ENCODE results near the gene CCL4L2.
"Not testable (repeated sequence)": the region's sequence is repeated elsewhere in the genome, so short reads cannot be mapped to it uniquely, and the experiment has no call there.

CCL4L2 gene

DNA sequence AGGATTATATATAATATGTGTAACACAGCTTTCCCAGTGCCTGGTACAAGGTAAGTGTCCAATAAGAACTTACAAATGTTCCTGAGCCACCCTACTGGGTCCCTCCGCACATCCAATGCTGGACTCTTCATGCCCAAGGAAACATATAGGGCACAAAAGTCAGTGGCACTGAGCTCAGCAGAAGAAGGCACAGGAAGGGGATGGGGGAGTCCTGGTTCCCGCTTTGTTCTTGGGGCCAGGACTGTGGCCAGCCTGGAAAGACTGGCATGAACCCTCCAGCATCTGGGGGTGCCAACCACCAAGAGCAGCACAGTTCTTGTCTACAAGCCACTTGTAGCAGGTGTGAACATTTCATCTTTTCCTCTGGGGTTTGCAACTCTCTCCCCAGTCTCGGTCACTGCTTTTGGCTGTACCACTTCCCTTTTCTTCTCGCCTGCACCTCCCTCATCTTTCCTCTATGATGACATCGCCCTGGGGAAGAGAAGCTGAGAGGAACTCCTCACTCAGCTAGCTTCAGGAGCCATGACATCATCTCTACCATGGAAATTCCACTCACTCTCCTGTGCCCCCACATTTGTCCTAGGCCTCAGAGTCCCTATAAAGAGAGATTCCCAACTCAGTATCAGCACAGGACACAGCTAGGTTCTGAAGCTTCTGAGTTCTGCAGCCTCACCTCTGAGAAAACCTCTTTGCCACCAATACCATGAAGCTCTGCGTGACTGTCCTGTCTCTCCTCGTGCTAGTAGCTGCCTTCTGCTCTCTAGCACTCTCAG is at the start of gene CCL4L2:
Gene CCL4L2 (plus strand): TSS at position 625 of the 773 bp plus-strand sequence.
- DNase-seq: peak in 1 of 2 donors; percentile 67

DNA sequence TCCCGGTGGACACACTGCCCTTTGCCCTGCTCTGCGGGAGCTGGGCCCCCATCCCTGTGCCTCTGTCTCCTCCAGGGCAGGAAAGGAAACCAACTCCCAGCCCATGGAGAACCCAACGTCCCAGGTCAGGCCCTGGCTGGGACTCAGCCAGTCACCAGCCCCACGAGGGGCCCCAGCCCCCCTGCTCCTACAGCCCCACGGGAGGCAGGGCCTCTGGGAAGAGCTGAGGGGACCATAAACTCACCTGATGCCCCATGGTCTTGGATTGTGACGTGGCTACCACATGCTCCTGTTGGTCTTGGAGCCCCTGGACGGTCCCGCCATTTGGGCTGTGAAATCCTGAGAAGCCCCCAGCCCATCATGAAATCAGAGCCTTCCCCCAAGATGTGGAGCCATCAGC is 42.0 kb upstream of the CCL4L2 start:
- not testable (repeated sequence) for DNase-seq

DNA sequence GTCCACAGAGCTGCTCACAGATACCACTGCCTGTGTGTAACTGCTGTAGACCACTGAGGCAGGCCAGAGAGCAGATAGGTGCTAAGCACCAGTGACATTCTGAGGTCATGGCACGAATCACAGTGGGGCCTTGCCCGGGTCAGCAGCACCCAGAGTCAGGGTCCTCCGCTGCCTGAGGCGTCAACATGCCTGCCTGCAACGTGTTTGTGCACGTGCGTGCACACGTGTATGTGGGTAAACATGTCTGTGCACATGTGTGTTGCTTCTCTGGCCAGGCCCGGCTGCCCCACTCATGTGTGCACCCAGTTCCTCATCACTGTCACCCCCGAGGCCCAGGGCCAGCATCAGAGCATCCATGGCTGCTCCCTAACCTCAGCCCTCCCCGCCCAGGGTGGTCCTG is 34.3 kb upstream of the CCL4L2 start, which contains the start of gene TBC1D3B:
Gene TBC1D3B (minus strand): TSS at position 101 of the 400 bp plus-strand sequence. CDS start 1,586 bp downstream, outside the sequence.
- not testable (repeated sequence) for DNase-seq

DNA sequence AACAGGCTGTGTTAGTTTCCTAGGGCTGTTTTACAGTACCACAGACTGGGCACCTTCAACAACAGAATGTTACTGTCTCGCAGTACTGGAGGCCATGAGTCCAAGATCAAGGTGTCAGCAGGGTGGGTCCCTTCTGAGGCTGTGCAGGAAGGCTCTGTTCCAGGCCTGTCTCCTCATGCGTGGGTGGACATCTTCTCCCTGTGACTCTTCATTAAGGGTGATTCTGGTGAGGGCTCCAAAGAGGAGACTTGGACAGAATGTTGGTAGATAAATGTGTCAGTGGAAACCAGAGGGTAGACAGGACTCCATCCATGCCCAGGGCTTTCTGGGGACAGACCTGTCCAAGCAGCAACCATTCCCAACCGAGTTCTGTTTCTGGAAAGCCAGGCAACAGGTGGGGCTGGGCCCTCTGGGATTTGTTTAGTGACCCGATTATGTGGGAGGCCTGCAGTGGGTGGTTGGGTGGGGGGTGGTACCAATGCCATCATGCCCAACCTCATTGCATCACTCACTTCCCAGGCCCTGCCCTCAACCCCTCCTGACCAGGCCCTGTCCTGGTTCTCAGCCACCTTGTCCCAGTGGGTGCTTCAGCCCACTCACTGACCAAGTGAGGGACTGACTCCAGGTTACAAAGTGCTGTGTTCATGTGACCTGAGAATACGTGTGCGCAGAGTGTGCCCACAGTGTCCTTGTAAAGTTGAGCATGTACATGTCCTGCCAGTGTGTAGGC is 29.3 kb upstream of the CCL4L2 start:
- not testable (repeated sequence) for DNase-seq

DNA sequence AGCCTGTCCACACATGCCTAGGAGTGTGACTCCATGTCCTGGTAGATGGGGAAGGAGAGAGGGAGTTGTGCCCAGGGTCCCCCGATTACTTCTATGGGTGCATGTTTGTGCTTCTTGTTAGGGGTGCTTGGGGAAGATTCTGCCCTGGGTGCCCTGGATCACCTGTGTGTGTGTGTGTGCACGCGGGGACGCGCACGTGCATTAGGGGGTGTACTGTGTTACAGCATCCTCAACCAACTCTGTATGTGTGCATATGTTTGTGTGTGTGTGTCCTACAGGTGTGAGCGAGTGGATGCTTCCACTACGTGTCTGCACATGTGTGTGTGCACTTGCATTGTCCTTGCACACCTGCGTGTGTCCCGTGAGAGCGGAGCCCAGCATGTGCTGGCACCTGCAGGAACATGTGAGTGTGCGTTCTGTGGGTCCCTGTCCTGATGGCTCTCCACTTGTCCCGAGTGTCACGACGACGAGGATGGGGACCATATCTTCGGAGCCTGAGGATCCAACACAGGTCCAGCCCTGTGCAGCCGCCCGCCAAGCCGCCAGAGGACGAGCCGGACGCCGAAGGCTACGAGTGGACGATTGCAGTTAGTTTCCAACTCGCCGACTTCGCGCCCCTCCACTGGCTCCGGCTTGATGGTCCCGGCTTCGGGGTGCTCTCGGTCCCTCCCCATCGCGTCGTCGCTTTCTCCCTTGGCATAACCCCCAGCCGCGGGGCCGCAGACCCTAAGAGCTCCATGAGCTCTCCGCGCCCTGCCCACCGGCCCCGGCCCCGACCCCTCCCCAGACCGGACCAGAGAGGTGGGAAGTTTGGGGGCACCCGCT is 28.5 kb upstream of the CCL4L2 start:
- DNase-seq: no peak

DNA sequence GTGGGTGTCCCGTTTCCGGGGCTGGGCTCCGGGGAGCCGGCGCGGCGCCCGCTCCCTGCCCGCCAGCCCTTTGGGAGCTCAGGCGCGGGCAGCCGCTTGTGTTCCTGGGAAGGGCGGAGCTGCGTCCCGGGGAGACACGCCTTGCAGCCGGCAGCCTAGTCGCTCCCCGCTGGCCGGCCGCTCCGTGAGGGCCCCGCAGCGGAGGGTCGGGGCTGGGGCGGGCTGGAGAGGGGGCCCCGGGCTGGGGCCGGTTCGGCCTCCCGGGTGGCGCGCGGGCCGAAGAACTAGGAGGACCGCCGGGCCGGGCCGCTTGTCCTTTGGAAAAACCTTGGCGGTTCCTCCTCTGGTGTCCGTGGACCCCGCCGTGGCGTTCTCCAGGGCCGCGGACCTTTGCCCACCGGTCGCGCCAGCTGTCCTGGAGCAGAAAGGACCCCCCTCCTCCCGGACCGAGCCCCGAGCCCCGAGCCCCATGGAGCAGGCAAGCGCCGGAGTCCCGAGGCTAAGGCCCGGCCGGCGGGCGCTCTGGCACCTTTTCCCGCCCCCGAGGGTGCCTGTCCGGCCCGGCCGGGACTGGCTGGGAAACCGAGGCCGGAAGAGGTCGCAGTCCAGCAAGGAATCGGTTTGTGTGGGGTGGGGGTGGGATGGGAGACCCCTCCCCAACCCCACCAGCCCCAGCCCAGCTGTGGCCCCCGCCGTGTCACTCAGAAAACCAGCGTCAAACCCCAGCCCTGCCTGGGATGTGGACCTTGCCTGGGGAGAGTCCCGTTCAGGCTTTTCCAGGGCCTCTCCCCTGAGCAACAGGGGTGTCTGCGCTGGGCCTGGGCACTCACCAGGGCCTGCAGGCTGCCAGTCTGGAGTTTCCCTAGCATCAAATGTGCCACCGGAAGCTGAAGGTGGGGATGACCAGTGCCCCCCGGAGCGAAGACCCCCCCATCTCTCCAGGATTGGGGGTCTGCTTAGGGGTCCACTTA is 27.6 kb upstream of the CCL4L2 start:
- DNase-seq: no peak

DNA sequence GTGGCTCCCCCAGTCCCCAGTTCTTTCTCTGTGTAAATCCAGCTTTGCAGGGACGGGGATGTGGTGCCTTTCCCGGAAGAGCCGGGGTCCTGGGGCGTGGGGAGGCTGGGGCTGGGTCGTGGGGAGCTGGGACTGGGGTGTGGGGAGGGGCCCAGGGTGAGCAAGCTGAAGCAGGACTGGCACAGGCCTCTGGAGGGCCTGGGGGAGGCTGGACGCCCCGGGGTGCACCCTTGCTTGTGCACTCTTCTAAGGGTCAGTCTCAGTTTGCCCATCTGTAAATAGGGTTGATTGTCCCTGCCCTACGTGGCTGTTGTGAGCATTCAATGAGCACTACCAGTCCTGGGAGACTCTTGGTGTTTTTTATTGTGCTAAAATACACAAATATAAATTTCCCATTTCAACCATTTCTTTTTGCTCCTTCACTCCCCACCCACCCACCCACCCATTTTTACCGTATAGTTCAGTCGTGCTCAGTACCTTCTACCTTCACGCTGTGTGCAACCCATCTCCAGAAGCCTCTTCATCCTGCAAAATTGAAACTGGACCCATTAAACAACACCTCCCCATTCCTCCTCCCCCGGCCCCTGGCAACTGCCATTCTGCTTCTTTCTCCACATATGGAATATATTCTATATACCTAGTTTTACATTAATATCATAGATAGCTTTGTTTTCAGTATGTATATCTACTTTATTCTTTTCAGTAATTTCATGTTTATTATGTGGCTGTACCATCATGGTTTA is 26.7 kb upstream of the CCL4L2 start:
- DNase-seq: no peak

DNA sequence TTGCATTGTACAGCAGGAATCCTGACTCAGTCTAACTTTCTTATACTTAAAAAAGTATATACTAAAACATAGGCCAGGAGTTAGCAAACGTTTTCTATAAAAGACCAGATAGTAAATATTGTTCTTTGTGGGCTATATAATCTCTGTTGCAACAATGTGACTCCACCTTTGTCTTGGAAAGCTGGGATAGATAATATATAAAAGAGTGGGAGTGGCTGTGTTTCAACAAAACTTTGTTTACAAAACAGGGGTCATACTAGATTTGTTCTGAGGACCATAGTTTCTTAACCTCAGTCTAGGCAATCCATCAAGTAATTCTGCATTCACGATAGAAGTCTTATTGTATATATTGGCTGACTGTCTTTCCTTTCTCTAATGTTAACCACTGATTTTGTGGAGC is 25.4 kb upstream of the CCL4L2 start:
- no peak for DNase-seq

DNA sequence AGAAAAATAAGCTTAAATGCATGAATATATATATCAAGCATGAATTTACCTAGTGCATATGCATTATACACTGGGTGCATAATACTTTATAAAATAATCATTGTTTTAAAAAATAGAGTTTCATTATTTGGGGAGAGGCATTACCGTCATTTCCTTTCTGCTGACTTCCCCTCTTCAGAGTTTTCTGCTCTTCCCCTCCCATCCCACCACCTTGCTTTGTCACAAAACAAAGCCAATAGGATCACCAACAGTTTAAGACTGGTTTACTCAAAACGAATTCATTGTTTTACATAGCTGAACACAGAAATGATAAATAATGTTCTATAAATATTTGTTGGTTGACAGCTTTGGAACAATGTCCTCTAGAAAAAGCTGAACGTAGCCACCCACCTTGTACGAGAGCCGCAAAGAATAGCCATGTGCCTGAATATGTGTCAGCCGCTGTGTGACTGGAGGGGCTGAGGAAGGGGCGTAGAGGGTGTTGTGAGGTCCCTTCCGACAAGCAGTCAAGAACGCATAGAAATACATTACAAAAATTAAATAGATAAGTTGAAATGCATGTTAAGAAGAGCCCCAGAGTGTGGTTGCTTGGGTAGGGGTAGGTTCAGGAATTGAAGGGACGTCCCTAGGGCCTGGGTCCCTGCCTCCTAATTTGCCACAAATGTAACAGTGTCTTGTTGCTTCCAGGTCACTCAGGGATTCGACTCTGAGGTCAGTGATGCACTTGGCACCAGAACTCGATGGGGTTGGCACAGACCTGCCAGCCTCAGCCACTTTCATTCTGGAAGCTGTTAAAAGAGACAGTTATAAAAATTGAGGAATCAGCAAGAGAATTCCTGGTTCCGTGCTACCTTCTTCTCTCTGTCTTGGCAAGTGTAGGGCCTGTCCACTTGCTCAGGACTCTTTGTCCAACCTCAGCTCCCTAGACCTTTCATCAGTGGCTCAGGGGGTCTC is 23.8 kb upstream of the CCL4L2 start:
- DNase-seq: not testable (repeated sequence)

DNA sequence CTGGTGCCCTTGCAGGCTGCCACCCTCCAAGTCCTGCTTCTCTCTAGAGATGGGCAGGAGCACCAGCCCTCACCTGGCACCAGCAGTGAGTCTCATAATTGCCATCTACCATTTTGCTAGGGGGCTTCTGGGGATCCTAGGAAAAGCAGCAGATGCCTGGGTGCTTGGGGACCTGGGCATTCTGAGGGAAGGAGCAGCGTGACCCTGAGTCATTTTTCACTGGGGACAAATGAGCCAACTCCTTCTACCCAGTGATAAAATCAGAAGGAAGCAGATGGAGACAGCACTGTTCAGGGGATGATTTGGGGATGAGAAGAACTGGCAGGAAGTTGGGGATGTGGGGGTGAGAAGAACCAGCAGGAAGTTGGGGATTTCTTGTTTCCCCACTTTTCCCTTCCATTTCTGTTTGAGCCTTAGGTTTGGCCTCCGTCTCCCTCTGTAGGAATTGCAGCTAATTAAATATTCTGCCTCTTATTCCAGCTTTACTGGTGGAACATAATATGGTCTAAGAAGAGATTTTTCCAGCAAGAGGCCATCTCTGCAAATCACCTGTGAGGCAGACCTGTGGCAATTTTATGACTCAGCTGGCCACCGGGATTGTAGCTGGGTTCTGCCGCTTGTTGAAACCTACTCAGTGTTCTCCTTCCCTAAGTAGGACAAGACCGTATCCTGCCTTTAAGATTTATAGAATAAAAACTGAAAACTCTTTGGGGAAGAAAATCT is 22.8 kb upstream of the CCL4L2 start:
- DNase-seq: not testable (repeated sequence)

DNA sequence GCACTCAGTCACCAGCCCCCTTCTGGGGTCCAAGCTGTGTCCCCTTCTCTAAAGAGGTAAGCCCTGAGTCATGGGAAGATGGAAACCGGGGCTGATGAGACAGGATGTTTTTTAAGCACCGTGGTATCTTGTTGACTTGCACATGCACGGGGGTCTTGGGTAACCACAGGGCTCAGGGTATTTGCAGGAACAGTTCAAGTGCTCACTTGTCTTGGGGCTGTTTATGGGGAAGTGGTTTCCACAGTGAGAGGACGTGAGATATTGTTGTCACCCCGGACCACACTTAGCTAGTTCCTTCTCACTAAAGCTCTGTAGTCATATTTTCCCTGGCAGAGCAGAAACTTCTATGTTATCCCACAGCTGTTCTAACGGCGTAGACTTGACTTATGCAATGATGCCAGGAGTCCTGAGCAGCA is 22.0 kb upstream of the CCL4L2 start:
- DNase-seq: peak; percentile 40 to 79

DNA sequence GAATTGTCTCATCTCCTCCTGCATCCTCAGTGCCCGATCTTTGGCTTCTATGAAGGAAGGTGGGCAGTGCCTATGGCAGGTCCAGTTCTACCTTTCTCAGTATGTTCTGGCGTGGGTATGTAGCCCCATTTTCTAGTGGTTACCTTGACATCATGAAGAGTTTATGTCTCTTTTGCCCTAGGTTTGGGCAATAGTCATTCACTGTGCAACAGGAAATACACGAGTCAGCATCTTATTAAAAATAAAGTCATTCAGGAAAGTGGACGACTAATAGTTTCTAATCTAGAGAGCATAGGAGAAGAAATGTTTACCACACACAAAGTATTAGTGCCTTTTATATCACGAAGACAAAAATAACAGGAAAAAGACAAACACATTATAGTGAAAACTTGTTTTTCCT is 20.9 kb upstream of the CCL4L2 start:
- DNase-seq: not testable (repeated sequence)

DNA sequence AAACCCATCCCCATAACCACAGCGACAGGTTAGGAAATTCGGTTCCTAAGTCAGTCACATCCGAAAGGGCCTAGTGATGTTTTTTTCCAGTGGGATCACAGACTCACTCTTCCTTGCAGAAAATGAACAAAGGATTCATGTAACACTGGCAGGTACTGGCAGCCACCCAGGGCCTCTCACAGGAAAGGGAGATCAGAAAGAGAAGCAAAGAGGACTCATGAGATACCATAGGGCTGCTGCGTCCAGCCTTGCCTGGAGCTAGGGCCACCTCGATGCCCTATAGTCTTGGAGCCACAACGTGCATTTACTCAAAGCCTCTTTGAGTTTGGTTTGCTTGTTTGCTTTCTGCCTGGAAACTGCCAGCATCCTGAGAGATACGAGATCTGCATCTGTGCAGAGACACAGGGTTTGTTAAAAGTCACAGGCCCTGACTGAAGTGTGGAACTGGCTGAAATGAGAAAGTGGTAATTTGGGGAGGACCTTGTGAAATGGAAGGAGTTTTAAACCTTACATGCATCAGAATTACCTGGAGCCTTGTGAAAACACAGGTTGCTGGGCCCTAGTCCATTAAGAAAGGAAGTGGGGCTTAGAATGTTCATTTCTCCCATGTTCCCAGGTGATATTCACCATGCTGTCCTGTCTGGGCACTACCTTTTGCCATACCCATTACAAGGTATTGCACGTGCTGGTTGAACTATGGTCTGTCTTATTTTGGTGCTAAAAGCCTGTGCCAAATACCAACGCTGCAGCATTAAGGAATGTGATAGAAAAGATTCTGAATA is 20.1 kb upstream of the CCL4L2 start:
- not testable (repeated sequence) for DNase-seq

DNA sequence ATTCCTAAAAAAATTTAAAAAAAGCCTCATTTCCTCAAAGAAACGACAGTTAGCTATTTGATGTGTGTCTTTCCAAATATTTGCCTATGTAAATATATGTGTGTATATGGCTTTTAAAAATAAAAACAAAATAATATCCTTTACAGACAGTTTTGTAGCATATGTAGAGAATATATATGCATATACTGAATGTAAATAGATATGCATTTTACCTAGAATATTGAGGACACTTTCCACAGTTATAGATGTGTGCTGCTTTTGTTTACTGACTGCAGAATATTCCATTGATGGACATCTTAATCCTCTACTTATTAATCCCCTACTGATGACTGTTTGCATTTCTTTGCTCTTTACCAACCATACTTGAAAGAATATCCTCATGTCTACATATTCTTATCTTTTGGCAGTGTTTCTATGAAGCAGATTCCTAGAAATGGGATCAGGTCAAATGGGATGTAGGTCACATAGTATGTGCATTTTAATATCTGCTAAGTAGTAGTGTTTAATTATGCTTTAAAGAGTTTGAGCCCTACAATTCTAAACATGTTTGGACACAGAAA is 17.6 kb upstream of the CCL4L2 start:
- DNase-seq: no peak

DNA sequence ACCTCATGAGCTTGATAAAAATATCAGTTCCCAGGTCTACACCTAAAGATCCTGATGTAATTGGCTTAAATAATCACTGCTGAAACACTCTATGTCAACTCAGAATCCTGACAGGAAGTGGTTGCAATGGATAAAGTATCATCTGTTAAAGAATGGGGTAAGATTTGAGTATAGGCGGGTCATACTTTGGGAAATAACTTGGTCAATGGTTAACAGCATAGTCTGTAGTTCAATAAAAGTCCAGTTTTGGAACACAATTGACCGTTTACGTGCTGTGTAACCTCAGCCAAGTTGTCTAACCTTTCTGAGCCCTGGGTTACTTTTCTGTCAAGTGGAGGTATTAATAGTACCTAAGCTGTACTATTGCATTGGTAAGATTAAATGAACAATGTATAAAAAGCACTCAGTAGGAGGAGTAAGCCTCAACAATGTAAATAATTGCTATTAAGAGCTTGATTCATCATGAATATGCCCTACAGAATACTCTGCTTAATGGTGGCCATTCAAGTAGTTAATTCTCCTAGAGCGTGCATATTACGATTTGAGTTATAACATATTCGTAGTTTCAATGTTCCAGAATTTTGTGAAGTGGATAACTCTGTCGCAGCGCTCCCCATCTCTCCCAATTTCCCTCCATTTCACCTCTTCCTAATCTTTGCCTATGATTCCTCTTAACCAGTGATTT is 16.6 kb upstream of the CCL4L2 start:
- not testable (repeated sequence) for DNase-seq

DNA sequence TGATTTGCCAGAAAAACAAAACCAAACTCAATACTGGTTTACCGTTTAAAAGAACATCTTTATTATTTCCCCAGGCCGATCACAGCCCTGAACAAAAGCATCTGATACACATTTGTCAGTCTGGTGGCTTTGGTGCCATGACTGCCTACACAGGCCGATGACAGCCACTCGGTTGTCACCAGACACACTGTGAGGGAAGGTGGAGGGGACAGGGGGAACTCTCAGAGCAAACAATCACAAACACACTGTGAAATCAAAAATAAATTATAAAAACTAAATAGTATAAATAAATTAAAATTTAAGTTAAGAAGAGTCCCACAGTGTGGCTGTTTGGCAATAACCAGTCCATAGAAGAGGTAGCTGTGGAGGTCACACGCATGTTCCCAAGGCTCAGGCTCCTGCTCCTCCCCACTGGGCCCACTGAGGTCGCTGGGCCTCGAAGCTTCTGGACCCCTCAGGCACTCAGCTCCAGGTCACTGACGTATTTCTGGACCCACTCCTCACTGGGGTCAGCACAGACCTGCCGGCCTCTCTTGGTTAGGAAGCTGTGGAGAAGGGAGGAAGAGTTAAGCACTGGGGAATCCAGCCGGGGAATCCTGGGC is 15.9 kb upstream of the CCL4L2 start:
- not testable (repeated sequence) for DNase-seq
